ENCODE data around the gene C1orf105.

The C1orf105 gene

GRCh38 chr1:172388490-172388889, 32.0 kb upstream of the C1orf105 start:
- no peak for TF ChIP-seq CTCF (IDR thresholded peaks at IDR 0.05; ENCODE audit: insufficient read depth, low read depth, low read length, missing control alignments)

GRCh38 chr1:172390301-172390682, 30.2 kb upstream of the C1orf105 start:
- TF ChIP-seq CTCF (IDR thresholded peaks at IDR 0.05; ENCODE audit: insufficient read depth, low read depth, low read length, missing control alignments), result no peak
- DNase-seq (ENCODE audit: low read depth), result no peak
- no peak overlapping the region for H3K4me3 ChIP-seq (ENCODE audit: low read length)

More at GRCh38 chr1:172388490-172388889, 32.0 kb upstream of the C1orf105 start:
- no peak for DNase-seq (ENCODE audit: low read depth)
- no peak overlapping the region for H3K4me3 ChIP-seq (ENCODE audit: low read length)

- no peak overlapping the region for H3K4me3 ChIP-seq (ENCODE audit: low read length)
- peak; percentile 31 for DNase-seq (ENCODE audit: low read depth)
- no peak for TF ChIP-seq CTCF (IDR thresholded peaks at IDR 0.05; ENCODE audit: insufficient read depth, low read depth, low read length, missing control alignments)
These were observed 29.6 kb upstream of the C1orf105 start for GRCh38 chr1:172390683-172391551.

- no peak for DNase-seq (ENCODE audit: low read depth)
- H3K4me3 ChIP-seq (ENCODE audit: low read length), result no peak overlapping the region
These were observed 28.5 kb upstream of the C1orf105 start for GRCh38 chr1:172391976-172392375.

GRCh38 chr1:172393354-172393753, 27.1 kb upstream of the C1orf105 start:
- no peak for TF ChIP-seq CTCF (IDR thresholded peaks at IDR 0.05; ENCODE audit: insufficient read depth, low read depth, low read length, missing control alignments)
- H3K4me3 ChIP-seq (ENCODE audit: low read length), result no peak overlapping the region
- no peak for DNase-seq (ENCODE audit: low read depth)

More at GRCh38 chr1:172391976-172392375, 28.5 kb upstream of the C1orf105 start:
- TF ChIP-seq CTCF (IDR thresholded peaks at IDR 0.05; ENCODE audit: insufficient read depth, low read depth, low read length, missing control alignments), result no peak

GRCh38 chr1:172394141-172394751, 26.2 kb upstream of the C1orf105 start:
- TF ChIP-seq CTCF (IDR thresholded peaks at IDR 0.05; ENCODE audit: insufficient read depth, low read depth, low read length, missing control alignments), result no peak
- DNase-seq (ENCODE audit: low read depth), result peak; percentile 49
- no peak overlapping the region for H3K4me3 ChIP-seq (ENCODE audit: low read length)

Data from epithelial cell of esophagus (primary cell).